ENCODE data around the gene NRIP3. TPM values are rescaled to one million over a fixed set of nuclear protein-coding genes. Genes with fewer than 3 reads are reported as not detected.

NRIP3 gene
- total and polyA plus RNA-seq, 9 of the 15 experiments (the other 6 are each of a cell fraction or from before 2014, with no cell fraction given): 4.4 to 18.7 (median 11.6) TPM

- FAIRE-seq (no peak), DNase-seq (ENCODE audit: extremely low read depth in 1 of 4, low spot score in 3 of 4) (no peak), ATAC-seq (no peak)
- ChIA-PET CTCF (ENCODE audit: low intra/inter-chr PET ratio) (no interaction called here), POLR2A (interaction anchor here (0.6 to 1.0 kb wide), 3 partner anchors 10 to 109 kb away, joined by 3 to 4 read pairs (median 3); no protein-coding TSS in a partner anchor)
- BruUV-seq (replicated peaks): no TSS peak
- Histone ChIP-seq H3K4me2 (ENCODE audit: insufficient read depth, low read length) (no peak overlapping the region), H3K9ac (ENCODE audit: insufficient read depth in 1 of 2, low read depth in 2 of 2, low read length in 2 of 2) (no peak overlapping the region), H3K4me1 (replicated peaks in 1 of 2; ENCODE audit: control insufficient read depth in 2 of 2, insufficient read depth in 2 of 2, low read length in 2 of 2) (no peaks in the 10 kb centered on the region), H3K79me2 (ENCODE audit: control insufficient read depth, insufficient read depth, low read length) (no peaks in the 10 kb centered on the region), H3K36me3 (ENCODE audit: control insufficient read depth, insufficient read depth, low read length) (no peaks in the 10 kb centered on the region), H3K4me3 (no peak overlapping the region), H2AFZ (ENCODE audit: low read depth, low read length) (no peak overlapping the region), H3K27me3 (ENCODE audit: control insufficient read depth in 2 of 2, insufficient read depth in 2 of 2, low read length in 2 of 2) (peaks cover 24 to 61% of the 10 kb centered on the region in 2 experiments), H3K9me3 (replicated peaks; ENCODE audit: control insufficient read depth, insufficient read depth, low read depth, low read length) (no peaks in the 10 kb centered on the region), H3K9me1 (ENCODE audit: control insufficient read depth, insufficient read depth, low read length) (no peaks in the 10 kb centered on the region), H4K20me1 (replicated peaks; ENCODE audit: control insufficient read depth, insufficient read depth, low read length) (no peaks in the 10 kb centered on the region; the same call in 1 of the 2 replicates), H3K27ac (ENCODE audit: extremely low read depth, low read depth, low read length) (no peak overlapping the region)
- TF ChIP-seq SAFB2 (IDR thresholded peaks at IDR 0.05; ENCODE audit: borderline replicate concordance, low read depth, low read length, severe bottlenecking): no peak
- no peak for TF ChIP-seq TCF7L2 (IDR thresholded peaks at IDR 0.05; ENCODE audit: low read depth, low read length)
- no peak for TF ChIP-seq ERF (CRISPR knock-in tag; IDR thresholded peaks at IDR 0.05)
- TF ChIP-seq TAL1 (IDR thresholded peaks at IDR 0.05): no peak
- no peak for TF ChIP-seq EZH2 (IDR thresholded peaks at IDR 0.05; ENCODE audit: borderline replicate concordance, low read depth, low read length)
- TF ChIP-seq BRD4 (IDR thresholded peaks at IDR 0.05): no peak
- TF ChIP-seq FOXJ3 (CRISPR knock-in tag; IDR thresholded peaks at IDR 0.05): no peak
- no peak for TF ChIP-seq NCOR1 (IDR thresholded peaks at IDR 0.05)
- no peak for TF ChIP-seq SRSF9 (IDR thresholded peaks at IDR 0.05; ENCODE audit: borderline replicate concordance, low read depth, low read length)
- TF ChIP-seq SNIP1 (IDR thresholded peaks at IDR 0.05; ENCODE audit: low read depth): no peak
- no peak for TF ChIP-seq HDAC6 (IDR thresholded peaks at IDR 0.05; ENCODE audit: low read depth, low read length)
- TF ChIP-seq HLTF (IDR thresholded peaks at IDR 0.05): no peak
- TF ChIP-seq TRIM24 (IDR thresholded peaks at IDR 0.05): no peak
- TF ChIP-seq ZFX (CRISPR knock-in tag; IDR thresholded peaks at IDR 0.05): no peak
- TF ChIP-seq STAG1 (CRISPR knock-in tag; IDR thresholded peaks at IDR 0.05; ENCODE audit: borderline replicate concordance): no peak
- no peak for TF ChIP-seq MAX (CRISPR knock-in tag; IDR thresholded peaks at IDR 0.05)
- TF ChIP-seq SMARCB1 (IDR thresholded peaks at IDR 0.05; ENCODE audit: insufficient read length, low read depth): no peak
- WGBS (ENCODE audit: insufficient coverage, low coverage, missing lambda C conversion rate): 1% methylated on average over 7 of the region's 7 CpGs
- intact Hi-C loops (cut with micrococcal nuclease) (no loop called here), in situ Hi-C loops (cut with MboI) (no loop called here)
Measured at GRCh38 chr11:9029422-9029821, 25.6 kb upstream of the NRIP3 start.

All from K562 (cell line).